Measurements from ENCODE around the gene HNF1B.

HNF1B gene

GRCh38 chr17:37650419-37651003 lies 94.3 kb downstream of the HNF1B start:
- TF ChIP-seq ISL1 (CRISPR knock-in tag; IDR thresholded peaks at IDR 0.05) = no peak
- TF ChIP-seq GLIS3 (CRISPR knock-in tag; IDR thresholded peaks at IDR 0.05) = no peak
- TF ChIP-seq, protein P1, sequence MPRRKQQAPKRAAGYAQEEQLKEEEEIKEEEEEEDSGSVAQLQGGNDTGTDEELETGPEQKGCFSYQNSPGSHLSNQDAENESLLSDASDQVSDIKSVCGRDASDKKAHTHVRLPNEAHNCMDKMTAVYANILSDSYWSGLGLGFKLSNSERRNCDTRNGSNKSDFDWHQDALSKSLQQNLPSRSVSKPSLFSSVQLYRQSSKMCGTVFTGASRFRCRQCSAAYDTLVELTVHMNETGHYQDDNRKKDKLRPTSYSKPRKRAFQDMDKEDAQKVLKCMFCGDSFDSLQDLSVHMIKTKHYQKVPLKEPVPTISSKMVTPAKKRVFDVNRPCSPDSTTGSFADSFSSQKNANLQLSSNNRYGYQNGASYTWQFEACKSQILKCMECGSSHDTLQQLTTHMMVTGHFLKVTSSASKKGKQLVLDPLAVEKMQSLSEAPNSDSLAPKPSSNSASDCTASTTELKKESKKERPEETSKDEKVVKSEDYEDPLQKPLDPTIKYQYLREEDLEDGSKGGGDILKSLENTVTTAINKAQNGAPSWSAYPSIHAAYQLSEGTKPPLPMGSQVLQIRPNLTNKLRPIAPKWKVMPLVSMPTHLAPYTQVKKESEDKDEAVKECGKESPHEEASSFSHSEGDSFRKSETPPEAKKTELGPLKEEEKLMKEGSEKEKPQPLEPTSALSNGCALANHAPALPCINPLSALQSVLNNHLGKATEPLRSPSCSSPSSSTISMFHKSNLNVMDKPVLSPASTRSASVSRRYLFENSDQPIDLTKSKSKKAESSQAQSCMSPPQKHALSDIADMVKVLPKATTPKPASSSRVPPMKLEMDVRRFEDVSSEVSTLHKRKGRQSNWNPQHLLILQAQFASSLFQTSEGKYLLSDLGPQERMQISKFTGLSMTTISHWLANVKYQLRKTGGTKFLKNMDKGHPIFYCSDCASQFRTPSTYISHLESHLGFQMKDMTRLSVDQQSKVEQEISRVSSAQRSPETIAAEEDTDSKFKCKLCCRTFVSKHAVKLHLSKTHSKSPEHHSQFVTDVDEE (CRISPR knock-in tag; IDR thresholded peaks at IDR 0.05) = no peak
- no peak for TF ChIP-seq TCF4 (CRISPR knock-in tag; IDR thresholded peaks at IDR 0.05; ENCODE audit: borderline replicate concordance)
- no peak for TF ChIP-seq BACH2 (CRISPR knock-in tag; IDR thresholded peaks at IDR 0.05; ENCODE audit: borderline replicate concordance)
- no peak for TF ChIP-seq ZNF8 (CRISPR knock-in tag; IDR thresholded peaks at IDR 0.05)
- no peak for TF ChIP-seq ZC3H10 (CRISPR knock-in tag; IDR thresholded peaks at IDR 0.05)
- TF ChIP-seq ZNF70 (CRISPR knock-in tag; IDR thresholded peaks at IDR 0.05) = no peak
- TF ChIP-seq, protein P2, sequence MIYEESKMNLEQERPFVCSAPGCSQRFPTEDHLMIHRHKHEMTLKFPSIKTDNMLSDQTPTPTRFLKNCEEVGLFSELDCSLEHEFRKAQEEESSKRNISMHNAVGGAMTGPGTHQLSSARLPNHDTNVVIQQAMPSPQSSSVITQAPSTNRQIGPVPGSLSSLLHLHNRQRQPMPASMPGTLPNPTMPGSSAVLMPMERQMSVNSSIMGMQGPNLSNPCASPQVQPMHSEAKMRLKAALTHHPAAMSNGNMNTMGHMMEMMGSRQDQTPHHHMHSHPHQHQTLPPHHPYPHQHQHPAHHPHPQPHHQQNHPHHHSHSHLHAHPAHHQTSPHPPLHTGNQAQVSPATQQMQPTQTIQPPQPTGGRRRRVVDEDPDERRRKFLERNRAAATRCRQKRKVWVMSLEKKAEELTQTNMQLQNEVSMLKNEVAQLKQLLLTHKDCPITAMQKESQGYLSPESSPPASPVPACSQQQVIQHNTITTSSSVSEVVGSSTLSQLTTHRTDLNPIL (CRISPR knock-in tag; IDR thresholded peaks at IDR 0.05; ENCODE audit: low read depth) = no peak
- no peak for TF ChIP-seq ZNF565 (CRISPR knock-in tag; conservative IDR thresholded peaks at IDR 0.05; ENCODE audit: low read depth)
- TF ChIP-seq CSRNP3 (CRISPR knock-in tag; IDR thresholded peaks at IDR 0.05) = no peak
- no peak for TF ChIP-seq OSR1 (CRISPR knock-in tag; IDR thresholded peaks at IDR 0.05)
- TF ChIP-seq PPARA (CRISPR knock-in tag; IDR thresholded peaks at IDR 0.05; ENCODE audit: borderline replicate concordance) = no peak
- TF ChIP-seq CSDC2 (CRISPR knock-in tag; IDR thresholded peaks at IDR 0.05) = no peak
- ATAC-seq = peak; percentile 91

- ATAC-seq = peak; percentile 27
- TF ChIP-seq ARNTL (CRISPR knock-in tag; IDR thresholded peaks at IDR 0.05; ENCODE audit: borderline replicate concordance, low read depth) (no peak), PATZ1 (CRISPR knock-in tag; IDR thresholded peaks at IDR 0.05; ENCODE audit: borderline replicate concordance) (no peak), PPARA (CRISPR knock-in tag; IDR thresholded peaks at IDR 0.05; ENCODE audit: borderline replicate concordance) (no peak), CSRNP3 (CRISPR knock-in tag; IDR thresholded peaks at IDR 0.05) (no peak), ZNF8 (CRISPR knock-in tag; IDR thresholded peaks at IDR 0.05) (no peak), ESRRG (CRISPR knock-in tag; IDR thresholded peaks at IDR 0.05) (no peak), OSR1 (CRISPR knock-in tag; IDR thresholded peaks at IDR 0.05) (no peak)
- TF ChIP-seq, protein P3, sequence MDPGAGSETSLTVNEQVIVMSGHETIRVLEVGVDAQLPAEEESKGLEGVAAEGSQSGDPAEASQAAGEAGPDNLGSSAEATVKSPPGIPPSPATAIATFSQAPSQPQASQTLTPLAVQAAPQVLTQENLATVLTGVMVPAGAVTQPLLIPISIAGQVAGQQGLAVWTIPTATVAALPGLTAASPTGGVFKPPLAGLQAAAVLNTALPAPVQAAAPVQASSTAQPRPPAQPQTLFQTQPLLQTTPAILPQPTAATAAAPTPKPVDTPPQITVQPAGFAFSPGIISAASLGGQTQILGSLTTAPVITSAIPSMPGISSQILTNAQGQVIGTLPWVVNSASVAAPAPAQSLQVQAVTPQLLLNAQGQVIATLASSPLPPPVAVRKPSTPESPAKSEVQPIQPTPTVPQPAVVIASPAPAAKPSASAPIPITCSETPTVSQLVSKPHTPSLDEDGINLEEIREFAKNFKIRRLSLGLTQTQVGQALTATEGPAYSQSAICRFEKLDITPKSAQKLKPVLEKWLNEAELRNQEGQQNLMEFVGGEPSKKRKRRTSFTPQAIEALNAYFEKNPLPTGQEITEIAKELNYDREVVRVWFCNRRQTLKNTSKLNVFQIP (CRISPR knock-in tag; IDR thresholded peaks at IDR 0.05; ENCODE audit: borderline replicate concordance, low read depth) = no peak
- TF ChIP-seq, protein P1 (CRISPR knock-in tag; IDR thresholded peaks at IDR 0.05) = no peak
- TF ChIP-seq, protein P2 (CRISPR knock-in tag; IDR thresholded peaks at IDR 0.05; ENCODE audit: low read depth) = no peak
Observed at GRCh38 chr17:37648555-37648954, 96.3 kb downstream of the HNF1B start.

All from SK-N-SH treated with all-trans-retinoic acid at 6 μM for 48 hours (cell line).